Endodermal cell (in vitro differentiated cells): ENCODE measurements around the gene CFAP77. TPM values are rescaled to one million over a fixed set of nuclear protein-coding genes. Genes with fewer than 3 reads are reported as not detected.

Experiments used
- DNase-seq: peaks from one replicate; pipeline ENCODE4 v3.0.0-alpha.2; 2017
- H3K27ac ChIP-seq: 2 replicates; pipeline ENCODE4 v1.5.1; 2013; ENCODE audit warnings: mild to moderate bottlenecking, low read depth, low read length, moderate library complexity
- H3K27me3 ChIP-seq: 2 replicates; pipeline ENCODE4 v1.6.1; 2013; ENCODE audit warnings: mild to moderate bottlenecking, low read length, moderate library complexity; ENCODE audit not compliant: insufficient read depth, control insufficient read depth, poor library complexity, severe bottlenecking
- H3K36me3 ChIP-seq: 2 replicates; pipeline ENCODE4 v1.7.0; 2013; ENCODE audit warnings: mild to moderate bottlenecking, low read length, moderate library complexity; ENCODE audit not compliant: control insufficient read depth, insufficient read depth
- H3K4me1 ChIP-seq: one replicate; pipeline ENCODE4 v1.7.0; 2013; ENCODE audit warnings: low read length; ENCODE audit not compliant: control insufficient read depth, insufficient read depth
- H3K4me3 ChIP-seq: 2 replicates; pipeline ENCODE4 v1.5.1; 2013; ENCODE audit warnings: mild to moderate bottlenecking, low read length, moderate library complexity
- H3K9ac ChIP-seq: 2 replicates; pipeline ENCODE4 v1.6.1; 2013; ENCODE audit warnings: mild to moderate bottlenecking, low read length, moderate library complexity; ENCODE audit not compliant: poor library complexity, severe bottlenecking; ENCODE audit errors: extremely low read depth
- H3K9me3 ChIP-seq: 2 replicates; pipeline ENCODE4 v1.6.1; 2013; ENCODE audit warnings: mild to moderate bottlenecking, low read length, moderate library complexity; ENCODE audit not compliant: control insufficient read depth
- H3K27ac Mint-ChIP-seq: 2 replicates; pipeline ENCODE4 v1.8.0; 2020; ENCODE audit warnings: mixed read lengths
- H3K27me3 Mint-ChIP-seq: 2 replicates; pipeline ENCODE4 v1.8.0; 2021; ENCODE audit warnings: mild to moderate bottlenecking, mixed read lengths; ENCODE audit not compliant: insufficient read depth
- H3K36me3 Mint-ChIP-seq: 2 replicates; pipeline ENCODE4 v1.8.0; 2020; ENCODE audit warnings: low read depth, mixed read lengths
- H3K4me1 Mint-ChIP-seq: 2 replicates; pipeline ENCODE4 v1.8.0; 2020; ENCODE audit warnings: mixed read lengths
- H3K4me3 Mint-ChIP-seq: 2 replicates; pipeline ENCODE4 v1.8.0; 2020; ENCODE audit warnings: mild to moderate bottlenecking, moderate library complexity, mixed read lengths
- H3K9me3 Mint-ChIP-seq: 2 replicates; pipeline ENCODE4 v1.8.0; 2020; ENCODE audit warnings: mild to moderate bottlenecking, mixed read lengths
- WGBS, 2 experiments: methylation state at CpG; one replicate each; pipeline versions ENCODE4 v1.1.5 to v1.1.7; 2013; ENCODE audit warnings: missing lambda C conversion rate in 2 of 2, mixed read lengths in 1 of 2; ENCODE audit not compliant: insufficient coverage in 1 of 2, insufficient read length in 1 of 2; 5-methylcytosine and 5-hydroxymethylcytosine counted together
- total RNA-seq, 2 donors: library from RNA; stranded (reverse); fragmentation: NEBNext Ultra II Directional in 1 of 2; extraction: Animal tissue kit (Norgen Biotek cat#: 25700) in 1 of 2; gene quantifications; 2 replicates in 1 of 2; 3 replicates in 1 of 2; pipeline ENCODE4 v1.2.1, GENCODE V29; 2021
- TF ChIP-seq, protein P1 (sequence below): fragments of 200-600 bp; sonication (generic); conservative IDR thresholded peaks from 2 replicates; pipeline ENCODE4 v1.5.0; 2021; ENCODE audit warnings: antibody characterized with exemption, mild to moderate bottlenecking

Gene CFAP77
- total RNA-seq, 2 donors from 2014 or later, result 1.7 to 2.2 TPM

DNA sequence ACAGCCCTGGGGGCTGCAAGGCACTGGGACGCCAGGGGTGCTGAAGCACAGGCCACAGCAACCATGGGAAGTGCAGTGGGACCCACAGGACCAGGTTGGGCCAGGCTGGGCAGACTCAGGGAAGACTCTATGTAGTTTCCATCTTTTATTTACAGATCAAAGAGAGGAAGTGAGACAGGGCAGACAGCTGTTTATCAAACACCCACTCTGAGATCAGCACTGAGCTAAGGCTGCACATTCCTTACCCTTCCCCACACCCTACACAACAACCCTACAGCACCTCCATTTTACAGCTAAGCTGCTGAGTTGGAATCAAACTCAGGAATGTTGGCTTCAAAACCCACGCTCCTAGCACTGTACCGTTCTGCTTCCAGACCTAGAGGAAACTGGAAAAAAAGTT lies 192.2 kb downstream of the CFAP77 start:
- Histone ChIP-seq H3K9me3 (no peaks in the 10 kb centered on the region), H3K27me3 (no peaks in the 10 kb centered on the region), H3K27ac (no peak overlapping the region), H3K9ac (no peak overlapping the region), H3K4me3 (no peak overlapping the region), H3K4me1 (no peaks in the 10 kb centered on the region), H3K36me3 (peaks cover 92% of the 10 kb centered on the region)
- H3K27ac Mint-ChIP-seq, result no peak overlapping the region
- DNase-seq, result no peak
- TF ChIP-seq, protein P1, sequence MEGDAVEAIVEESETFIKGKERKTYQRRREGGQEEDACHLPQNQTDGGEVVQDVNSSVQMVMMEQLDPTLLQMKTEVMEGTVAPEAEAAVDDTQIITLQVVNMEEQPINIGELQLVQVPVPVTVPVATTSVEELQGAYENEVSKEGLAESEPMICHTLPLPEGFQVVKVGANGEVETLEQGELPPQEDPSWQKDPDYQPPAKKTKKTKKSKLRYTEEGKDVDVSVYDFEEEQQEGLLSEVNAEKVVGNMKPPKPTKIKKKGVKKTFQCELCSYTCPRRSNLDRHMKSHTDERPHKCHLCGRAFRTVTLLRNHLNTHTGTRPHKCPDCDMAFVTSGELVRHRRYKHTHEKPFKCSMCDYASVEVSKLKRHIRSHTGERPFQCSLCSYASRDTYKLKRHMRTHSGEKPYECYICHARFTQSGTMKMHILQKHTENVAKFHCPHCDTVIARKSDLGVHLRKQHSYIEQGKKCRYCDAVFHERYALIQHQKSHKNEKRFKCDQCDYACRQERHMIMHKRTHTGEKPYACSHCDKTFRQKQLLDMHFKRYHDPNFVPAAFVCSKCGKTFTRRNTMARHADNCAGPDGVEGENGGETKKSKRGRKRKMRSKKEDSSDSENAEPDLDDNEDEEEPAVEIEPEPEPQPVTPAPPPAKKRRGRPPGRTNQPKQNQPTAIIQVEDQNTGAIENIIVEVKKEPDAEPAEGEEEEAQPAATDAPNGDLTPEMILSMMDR, result no peak
- H3K9me3 Mint-ChIP-seq, result no peaks in the 10 kb centered on the region
- no peak overlapping the region for H3K4me3 Mint-ChIP-seq
- no peaks in the 10 kb centered on the region for H3K4me1 Mint-ChIP-seq
- no peaks in the 10 kb centered on the region for H3K27me3 Mint-ChIP-seq
- H3K36me3 Mint-ChIP-seq, result peaks cover 58% of the 10 kb centered on the region
- WGBS, 2 experiments, result 78% methylated on average over 3 of the region's 3 CpGs

DNA sequence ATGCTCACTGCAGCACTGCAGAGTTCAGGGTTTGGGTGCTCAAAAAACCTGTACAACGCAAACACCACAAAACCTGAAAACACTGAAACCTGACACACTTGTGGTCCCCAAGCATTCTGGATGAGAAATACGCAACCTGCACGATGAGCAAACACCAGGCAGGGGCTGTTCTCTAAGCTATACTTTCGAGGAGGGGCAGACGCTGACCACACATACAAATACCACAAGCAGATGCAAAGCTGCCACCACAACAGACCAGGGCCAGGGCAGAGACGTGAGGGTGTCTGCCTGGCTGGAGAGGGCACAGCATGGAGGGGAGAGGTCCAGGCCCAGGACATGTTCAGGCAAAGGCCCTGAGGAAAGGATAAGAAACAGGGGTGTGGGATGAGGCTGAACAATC lies 195.4 kb downstream of the CFAP77 start:
- Mint-ChIP-seq H3K27ac (peak overlapping the region; percentile 32), H3K4me3 (no peak overlapping the region), H3K36me3 (peaks cover 75% of the 10 kb centered on the region), H3K9me3 (no peaks in the 10 kb centered on the region), H3K4me1 (peaks cover 3% of the 10 kb centered on the region), H3K27me3 (no peaks in the 10 kb centered on the region)
- TF ChIP-seq, protein P1, result no peak
- H3K4me3 ChIP-seq, result no peak overlapping the region
- peaks cover 91% of the 10 kb centered on the region for H3K36me3 ChIP-seq
- no peaks in the 10 kb centered on the region for H3K9me3 ChIP-seq
- H3K27ac ChIP-seq, result no peak overlapping the region
- no peaks in the 10 kb centered on the region for H3K4me1 ChIP-seq
- 89 to 96% methylated on average over 4 to 6 of the region's 6 CpGs for WGBS, 2 experiments
- H3K9ac ChIP-seq, result no peak overlapping the region
- no peaks in the 10 kb centered on the region for H3K27me3 ChIP-seq
- DNase-seq, result no peak

DNA sequence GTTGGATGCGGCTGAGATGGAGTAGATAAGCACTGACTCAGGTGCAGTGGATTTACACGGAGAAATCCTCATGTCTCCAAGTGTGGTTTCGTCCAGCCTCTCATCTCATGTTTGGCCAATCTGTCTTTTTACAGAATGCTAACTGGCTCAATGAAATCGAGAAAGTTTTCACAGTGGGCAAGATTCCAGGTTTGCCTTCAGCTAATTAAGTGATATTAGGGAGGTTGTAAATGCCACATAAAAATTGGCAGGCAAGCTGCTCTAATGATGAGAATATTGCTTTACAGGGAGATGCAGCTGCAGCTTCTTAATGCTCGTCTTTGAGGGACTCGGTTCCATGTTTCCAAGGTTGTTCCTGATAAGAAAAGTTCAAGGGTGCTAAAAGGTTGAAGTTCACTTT lies 196.1 kb downstream of the CFAP77 start:
- no peaks in the 10 kb centered on the region for H3K27me3 ChIP-seq
- no peaks in the 10 kb centered on the region for H3K27me3 Mint-ChIP-seq
- no peak overlapping the region for H3K27ac ChIP-seq
- no peak overlapping the region for H3K27ac Mint-ChIP-seq
- no peak overlapping the region for H3K4me3 ChIP-seq
- peaks cover 75% of the 10 kb centered on the region for H3K36me3 Mint-ChIP-seq
- no peaks in the 10 kb centered on the region for H3K9me3 ChIP-seq
- H3K4me1 Mint-ChIP-seq, result peaks cover 3% of the 10 kb centered on the region
- TF ChIP-seq, protein P1, result no peak
- 94 to 96% methylated on average over 6 of the region's 6 CpGs for WGBS, 2 experiments
- no peaks in the 10 kb centered on the region for H3K4me1 ChIP-seq
- peaks cover 91% of the 10 kb centered on the region for H3K36me3 ChIP-seq
- H3K9me3 Mint-ChIP-seq, result no peaks in the 10 kb centered on the region
- no peak overlapping the region for H3K9ac ChIP-seq
- H3K4me3 Mint-ChIP-seq, result no peak overlapping the region
- DNase-seq, result no peak
